H1 (cell line): ENCODE results near the gene TP53. TPM values are rescaled to one million over a fixed set of nuclear protein-coding genes. Genes with fewer than 3 reads are reported as not detected.

ENCODE experiments used
- CTCF ChIA-PET: fragments of 300-600 bp; sonication (Branson Sonifier 250); formaldehyde crosslinking; loops from one replicate; lab custom pipeline; 2021; ENCODE audit not compliant: partially characterized antibody; lab: Charles Lee
- POLR2A ChIA-PET: fragments of 300-600 bp; sonication (Branson Sonifier 250); formaldehyde crosslinking; loops from one replicate; lab custom pipeline; 2021; ENCODE audit warnings: inconsistent platforms; ENCODE audit not compliant: partially characterized antibody; lab: Charles Lee
- DNase-seq, 2 experiments: peaks; one replicate each; pipeline versions ENCODE4 v3.0.0 to v3.0.0-alpha.2; 2010 to 2022; ENCODE audit warnings: low spot score in 2 of 2, low read depth in 1 of 2, mixed read lengths in 1 of 2
- FAIRE-seq: peaks from 2 replicates; lab custom pipeline; 2011; peaks lifted over from hg19 to GRCh38; lab: Jason Lieb, UNC
- H2AFZ ChIP-seq: 2 replicates; pipeline ENCODE4 v1.8.1; 2012; ENCODE audit warnings: low read length, inconsistent platforms
- H2AK5ac ChIP-seq: 2 replicates; pipeline ENCODE4 v1.6.1; 2013; ENCODE audit warnings: low read depth, low read length
- H2BK120ac ChIP-seq: replicated peaks from 2 replicates; pipeline ENCODE3; 2013; ENCODE audit warnings: low read depth, low read length, inconsistent platforms
- H2BK12ac ChIP-seq: 2 replicates; pipeline ENCODE4 v1.6.1; 2013; ENCODE audit warnings: low read depth, low read length
- H2BK15ac ChIP-seq: 2 replicates; pipeline ENCODE4 v1.6.1; 2013; ENCODE audit warnings: low read length
- H2BK20ac ChIP-seq: 2 replicates; pipeline ENCODE4 v1.6.1; 2013; ENCODE audit warnings: low read length
- H2BK5ac ChIP-seq: 2 replicates; pipeline ENCODE4 v1.6.1; 2013; ENCODE audit warnings: low read depth, low read length
- H3K14ac ChIP-seq: 2 replicates; pipeline ENCODE4 v1.6.1; 2013; ENCODE audit warnings: inconsistent platforms; ENCODE audit not compliant: insufficient read length
- H3K18ac ChIP-seq: 2 replicates; pipeline ENCODE4 v1.6.1; 2013; ENCODE audit warnings: low read length; ENCODE audit errors: extremely low read depth
- H3K23ac ChIP-seq: 2 replicates; pipeline ENCODE4 v1.6.1; 2013; ENCODE audit warnings: inconsistent platforms; ENCODE audit not compliant: insufficient read length
- H3K23me2 ChIP-seq: 2 replicates; pipeline ENCODE4 v1.6.1; 2013; ENCODE audit warnings: low read depth, low read length
- H3K27ac ChIP-seq: 2 replicates; pipeline ENCODE4 v1.6.1; 2011; ENCODE audit warnings: low read depth, low read length, inconsistent platforms
- H3K27me3 ChIP-seq, 4 experiments: replicated peaks in 1 of 4; 1 replicate in 1 of 4; 2 replicates in 3 of 4; pipeline versions ENCODE4 v1.6.1 to v1.8.1; 2011 to 2013; ENCODE audit warnings: low read length in 3 of 4, mild to moderate bottlenecking in 3 of 4, inconsistent platforms in 2 of 4, mixed read lengths in 2 of 4, moderate library complexity in 1 of 4; ENCODE audit not compliant: control insufficient read depth in 3 of 4, insufficient read depth in 3 of 4; ENCODE audit errors: extremely low read depth in 1 of 4
- H3K36me3 ChIP-seq, 4 experiments: 2 replicates each; pipeline versions ENCODE4 v1.6.1 to v1.8.1; 2011 to 2013; ENCODE audit warnings: mild to moderate bottlenecking in 4 of 4, low read length in 3 of 4, moderate library complexity in 2 of 4, control low read depth in 1 of 4, inconsistent platforms in 1 of 4; ENCODE audit not compliant: insufficient read depth in 4 of 4, control insufficient read depth in 2 of 4
- H3K4ac ChIP-seq: replicated peaks from 2 replicates; pipeline ENCODE3; 2013; ENCODE audit warnings: low read length, low read depth, mixed read lengths, inconsistent platforms; ENCODE audit not compliant: insufficient read length
- H3K4me1 ChIP-seq, 4 experiments: replicated peaks in 1 of 4; 1 replicate in 1 of 4; 2 replicates in 3 of 4; pipeline versions ENCODE4 v1.6.1 to v1.8.1; 2011 to 2013; ENCODE audit warnings: low read length in 3 of 4, inconsistent platforms in 2 of 4, mixed read lengths in 1 of 4; ENCODE audit not compliant: insufficient read depth in 4 of 4, control insufficient read depth in 3 of 4
- H3K4me2 ChIP-seq, 2 experiments: 2 replicates each; pipeline versions ENCODE4 v1.6.1 to v1.8.1; 2011 to 2013; ENCODE audit warnings: low read depth in 2 of 2, low read length in 2 of 2, control low read depth in 1 of 2, inconsistent platforms in 1 of 2, mild to moderate bottlenecking in 1 of 2; ENCODE audit not compliant: insufficient read depth in 1 of 2
- H3K4me3 ChIP-seq, 4 experiments: fragments of 200-600, 300-600 bp in 1 of 4; sonication (generic), shearing (Covaris generic), sonication (Bioruptor Twin) in 1 of 4; 2 replicates each; pipeline versions ENCODE4 v1.5.1 to v1.8.1; 2011 to 2016; ENCODE audit warnings: low read length in 4 of 4, low read depth in 3 of 4, control low read depth in 2 of 4, inconsistent platforms in 2 of 4, mild to moderate bottlenecking in 2 of 4, mixed read lengths in 1 of 4, moderate library complexity in 1 of 4; ENCODE audit not compliant: insufficient read depth in 2 of 4; ENCODE audit errors: extremely low read depth in 1 of 4
- H3K56ac ChIP-seq: replicated peaks from 2 replicates; pipeline ENCODE3; 2013; ENCODE audit warnings: low read depth, mild to moderate bottlenecking, mixed read lengths, low read length, inconsistent platforms; ENCODE audit not compliant: insufficient read length
- H3K79me1 ChIP-seq: 2 replicates; pipeline ENCODE4 v1.6.1; 2013; ENCODE audit warnings: low read depth, low read length, control low read depth
- H3K79me2 ChIP-seq, 2 experiments: 2 replicates each; pipeline versions ENCODE4 v1.6.1 to v1.8.1; 2012 to 2013; ENCODE audit warnings: low read length in 2 of 2, mild to moderate bottlenecking in 2 of 2, inconsistent platforms in 1 of 2; ENCODE audit not compliant: insufficient read depth in 2 of 2, control insufficient read depth in 1 of 2
- H3K9ac ChIP-seq, 4 experiments: replicated peaks in 1 of 4; 1 replicate in 1 of 4; 2 replicates in 3 of 4; pipeline versions ENCODE4 v1.6.1 to v1.8.1; 2011 to 2013; ENCODE audit warnings: low read depth in 3 of 4, low read length in 3 of 4, control low read depth in 2 of 4, mild to moderate bottlenecking in 2 of 4, moderate library complexity in 2 of 4, inconsistent platforms in 1 of 4; ENCODE audit errors: extremely low read depth in 1 of 4
- H3K9me3 ChIP-seq, 2 experiments: 2 replicates each; pipeline versions ENCODE4 v1.6.1 to v1.8.1; 2012 to 2013; ENCODE audit warnings: mild to moderate bottlenecking in 2 of 2, moderate library complexity in 2 of 2, control low read depth in 1 of 2, inconsistent platforms in 1 of 2, low read depth in 1 of 2, low read length in 1 of 2, mixed read lengths in 1 of 2; ENCODE audit not compliant: insufficient read depth in 2 of 2
- H4K20me1 ChIP-seq, 2 experiments: replicated peaks in 1 of 2; 2 replicates each; pipeline versions ENCODE3 to v1.8.1; 2011 to 2013; ENCODE audit warnings: inconsistent platforms in 2 of 2, low read length in 2 of 2, mild to moderate bottlenecking in 1 of 2; ENCODE audit not compliant: insufficient read depth in 2 of 2, control insufficient read depth in 1 of 2
- H4K5ac ChIP-seq: 2 replicates; pipeline ENCODE4 v1.6.1; 2013; ENCODE audit warnings: low read length, low read depth, mixed read lengths, inconsistent platforms; ENCODE audit not compliant: insufficient read length
- H4K8ac ChIP-seq: 2 replicates; pipeline ENCODE4 v1.8.0; 2013; ENCODE audit warnings: mild to moderate bottlenecking, moderate library complexity, low read length, inconsistent platforms; ENCODE audit not compliant: insufficient read depth; ENCODE audit errors: extremely low read depth
- H4K91ac ChIP-seq: replicated peaks from 2 replicates; pipeline ENCODE3; 2013; ENCODE audit warnings: low read length, mixed read lengths, inconsistent platforms; ENCODE audit not compliant: insufficient read length
- BRCA1 ChIP-seq: IDR thresholded peaks from 2 replicates; pipeline ENCODE4 v1.6.1; 2012; ENCODE audit warnings: low read depth, low read length, improper control_type of control experiment
- CHD2 ChIP-seq: IDR thresholded peaks from 2 replicates; pipeline ENCODE4 v1.6.1; 2012; ENCODE audit warnings: low read length, improper control_type of control experiment
- RAD21 ChIP-seq, 2 experiments: IDR thresholded peaks in 1 of 2; conservative IDR thresholded peaks in 1 of 2; 2 replicates each; pipeline ENCODE4 v1.6.1; 2011; ENCODE audit warnings: low read depth in 2 of 2, low read length in 2 of 2, improper control_type of control experiment in 1 of 2, inconsistent platforms in 1 of 2, mild to moderate bottlenecking in 1 of 2, moderate library complexity in 1 of 2
- WGBS, 2 experiments: shearing (Covaris generic) in 1 of 2; methylation state at CpG; one replicate each; pipeline versions ENCODE4 v1.1.6 to v1.1.7; 2013 to 2015; ENCODE audit warnings: low lambda C conversion rate in 2 of 2, mixed read lengths in 2 of 2, inconsistent platforms in 1 of 2, low coverage in 1 of 2, missing lambda C conversion rate in 1 of 2; ENCODE audit not compliant: insufficient replicate concordance in 2 of 2, insufficient coverage in 1 of 2, insufficient read length in 1 of 2; ENCODE audit errors: extremely low coverage in 1 of 2, missing lambda C conversion rate in 1 of 2; 5-methylcytosine and 5-hydroxymethylcytosine counted together
- polyA plus RNA-seq, 7 experiments: library from polyadenylated mRNA; depleted of rRNA in 3 of 7; stranded (reverse) in 5 of 7; unstranded in 2 of 7; fragments of >200 nt in 5 of 7; fragments of 200-250 nt in 2 of 7; gene quantifications; 1 replicate in 5 of 7; 2 replicates in 1 of 7; 4 replicates in 1 of 7; pipeline versions ENCODE4 v1.2.1 to v1.2.3, GENCODE V29; 2011 to 2013; ENCODE audit warnings: missing spikeins in 2 of 7, mixed read lengths in 2 of 7
- total RNA-seq: library from RNA; stranded (reverse); fragmentation: NEBNext Ultra II Directional; extraction: Animal tissue kit (Norgen Biotek cat#: 25700); gene quantifications from 2 replicates; pipeline ENCODE4 v1.2.1, GENCODE V29; 2021

Gene TP53
- total and polyA plus RNA-seq, 2 of the 8 experiments (the other 6 are each of a cell fraction or from before 2014, with no cell fraction given), result 143 to 198 TPM

- Histone ChIP-seq H3K27me3 (no peaks in the 10 kb centered on the region), H3K56ac (no peak overlapping the region), H4K91ac (no peak overlapping the region)
- TF ChIP-seq BRCA1 (no peak), RAD21 (IDR thresholded peaks at IDR 0.05 in 1 of 2, conservative IDR thresholded peaks at IDR 0.05 in 1 of 2; ENCODE audit: low read depth in 2 of 2, low read length in 2 of 2) (no peak), CHD2 (no peak)
- TF ChIP-seq, all 59 proteins: peak for 0
- CTCF ChIA-PET, result interaction anchor here (0.6 to 13.4 kb wide), 3 partner anchors 12 to 473 kb away, joined by 3 to 92 read pairs (median 3); partner anchors contain the start of genes SHBG and WRAP53
- Histone ChIP-seq H3K9ac (no peak overlapping the region), H2BK20ac (no peak overlapping the region), H3K4me2 (no peak overlapping the region), H4K20me1 (no peaks in the 10 kb centered on the region), H3K79me2 (no peaks in the 10 kb centered on the region), H2BK15ac (no peak overlapping the region), H2BK12ac (no peak overlapping the region), H2AFZ (no peak overlapping the region), H4K5ac (no peak overlapping the region), H3K23ac (no peak overlapping the region), H3K4me3 (no peak overlapping the region), H4K8ac (no peak overlapping the region), H3K14ac (no peak overlapping the region), H3K4ac (no peak overlapping the region), H2BK5ac (no peak overlapping the region), H2AK5ac (no peak overlapping the region), H3K4me1 (no peaks in the 10 kb centered on the region), H3K9me3 (no peaks in the 10 kb centered on the region), H3K18ac (no peak overlapping the region), H3K27ac (no peak overlapping the region), H3K36me3 (peaks cover 0 to 1% (median 0%) of the 10 kb centered on the region in 4 experiments; a peak in 1 of 8 replicates), H2BK120ac (no peak overlapping the region), H3K79me1 (no peaks in the 10 kb centered on the region), H3K23me2 (no peaks in the 10 kb centered on the region)
- 89% methylated on average over 8 of the region's 8 CpGs; no CpG with 5 or more reads in 1 of the 2 experiments for WGBS, 2 experiments
- no peak for FAIRE-seq
- no peak for DNase-seq
- POLR2A ChIA-PET, result interaction anchor here (0.9 to 79.4 kb wide), 3 partner anchors 17 to 46 kb away, joined by 3 to 2272 read pairs (median 3); partner anchors contain the start of genes ATP1B2, CD68, TP53 and WRAP53
Measured at GRCh38 chr17:7620835-7621234, 66.5 kb downstream of the TP53 start.
